Measurements from ENCODE around the gene PNMT. TPM values are rescaled to one million over a fixed set of nuclear protein-coding genes. Genes with fewer than 3 reads are reported as not detected.

PNMT gene
- total and polyA plus RNA-seq, 2 of the 4 experiments (the other 2 are of a cell fraction) = not detected

- no CpG with 5 or more reads among the region's 13 CpGs for WGBS, 2 experiments (ENCODE audit: extremely low coverage in 2 of 2, insufficient read length in 1 of 2)
- intact Hi-C loops (cut with micrococcal nuclease) (no loop called here), in situ Hi-C loops (cut with MboI; ENCODE audit: low sequenced_read_pairs) (no loop called here), dilution Hi-C loops (cut with HindIII; ENCODE audit: low sequenced_read_pairs, unreplicated experiment) (no loop called here)
- Histone ChIP-seq H2BK15ac (ENCODE audit: low read depth, low read length) (no peak overlapping the region), H4K5ac (ENCODE audit: low read depth, low read length) (no peak overlapping the region), H4K8ac (ENCODE audit: low read depth in 2 of 2, low read length in 2 of 2) (no peak overlapping the region; a peak in 1 of 4 replicates), H3K9me1 (ENCODE audit: insufficient read depth, low read length) (no peaks in the 10 kb centered on the region), H4K91ac (ENCODE audit: insufficient read depth, low read depth, low read length) (no peak overlapping the region), H3K18ac (ENCODE audit: low read depth, low read length) (no peak overlapping the region), H2BK120ac (ENCODE audit: low read depth, low read length) (no peak overlapping the region), H3K4me1 (ENCODE audit: control insufficient read depth, insufficient read depth, low read length) (no peaks in the 10 kb centered on the region), H2BK20ac (ENCODE audit: low read depth, low read length) (no peak overlapping the region), H3K27ac (ENCODE audit: insufficient read depth, low read length) (no peak overlapping the region), H2BK5ac (ENCODE audit: low read depth, low read length, poor library complexity, severe bottlenecking) (no peak overlapping the region), H3K56ac (ENCODE audit: extremely low read depth, insufficient read depth, low read length) (no peak overlapping the region), H4K20me1 (ENCODE audit: insufficient read depth, low read length) (no peaks in the 10 kb centered on the region), H3K36me3 (ENCODE audit: control insufficient read depth, insufficient read depth, low read length) (no peaks in the 10 kb centered on the region), H3K23ac (ENCODE audit: low read depth, low read length) (0 out of 2 replicates have a peak overlapping the region, but pooled peaks have one; percentile 16), H3K4me2 (ENCODE audit: low read depth, low read length) (no peak overlapping the region), H3K4ac (ENCODE audit: low read depth, low read length) (no peak overlapping the region), H3K79me1 (ENCODE audit: low read depth in 1 of 2, low read length in 2 of 2) (no peaks in the 10 kb centered on the region), H2AK5ac (ENCODE audit: low read depth, low read length) (peak overlapping the region; percentile 15; the same call in 1 of the 2 replicates), H3K27me3 (ENCODE audit: control insufficient read depth, insufficient read depth, low read length) (peaks cover 45% of the 10 kb centered on the region), H3K4me3 (ENCODE audit: insufficient read depth, low read depth, low read length) (no peak overlapping the region), H3K9me3 (ENCODE audit: control insufficient read depth, insufficient read depth, low read length) (no peaks in the 10 kb centered on the region), H3K9ac (ENCODE audit: low read depth, low read length) (no peak overlapping the region), H2AK9ac (replicated peaks; ENCODE audit: low read depth, low read length, poor library complexity) (peak overlapping the region; percentile 3), H3K14ac (replicated peaks; ENCODE audit: low read depth, low read length) (no peak overlapping the region), H2AFZ (replicated peaks; ENCODE audit: low read length, poor library complexity) (peak overlapping the region; percentile 87)
- DNase-seq (no peak), ATAC-seq (ENCODE audit: low read depth) (no peak)
- CTCF ChIA-PET = no interaction called here
- TF ChIP-seq MAFK (IDR thresholded peaks at IDR 0.05; ENCODE audit: low read depth, low read length) (no peak), MAZ (IDR thresholded peaks at IDR 0.05; ENCODE audit: borderline replicate concordance, low read depth, low read length) (no peak), RFX5 (IDR thresholded peaks at IDR 0.05; ENCODE audit: low read depth, low read length) (no peak), CEBPB (IDR thresholded peaks at IDR 0.05; ENCODE audit: low read depth, low read length) (no peak), NFE2L2 (IDR thresholded peaks at IDR 0.05; ENCODE audit: low read depth, low read length) (no peak), FOS (IDR thresholded peaks at IDR 0.05; ENCODE audit: low read depth, low read length) (no peak), POLR2A (IDR thresholded peaks at IDR 0.05; ENCODE audit: low read depth, low read length) (no peak), ELK1 (IDR thresholded peaks at IDR 0.05; ENCODE audit: borderline replicate concordance, low read depth, low read length) (no peak), MXI1 (IDR thresholded peaks at IDR 0.05; ENCODE audit: borderline replicate concordance, low read depth, low read length) (no peak), RCOR1 (IDR thresholded peaks at IDR 0.05; ENCODE audit: insufficient replicate concordance, low read length) (no peak), BHLHE40 (IDR thresholded peaks at IDR 0.05; ENCODE audit: low read depth, low read length) (no peak), RAD21 (IDR thresholded peaks at IDR 0.05; ENCODE audit: low read length) (no peak)
- TF ChIP-seq, protein P1, sequence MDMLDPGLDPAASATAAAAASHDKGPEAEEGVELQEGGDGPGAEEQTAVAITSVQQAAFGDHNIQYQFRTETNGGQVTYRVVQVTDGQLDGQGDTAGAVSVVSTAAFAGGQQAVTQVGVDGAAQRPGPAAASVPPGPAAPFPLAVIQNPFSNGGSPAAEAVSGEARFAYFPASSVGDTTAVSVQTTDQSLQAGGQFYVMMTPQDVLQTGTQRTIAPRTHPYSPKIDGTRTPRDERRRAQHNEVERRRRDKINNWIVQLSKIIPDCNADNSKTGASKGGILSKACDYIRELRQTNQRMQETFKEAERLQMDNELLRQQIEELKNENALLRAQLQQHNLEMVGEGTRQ (IDR thresholded peaks at IDR 0.05; ENCODE audit: low read depth, low read length) = no peak
- TF ChIP-seq, protein P2, sequence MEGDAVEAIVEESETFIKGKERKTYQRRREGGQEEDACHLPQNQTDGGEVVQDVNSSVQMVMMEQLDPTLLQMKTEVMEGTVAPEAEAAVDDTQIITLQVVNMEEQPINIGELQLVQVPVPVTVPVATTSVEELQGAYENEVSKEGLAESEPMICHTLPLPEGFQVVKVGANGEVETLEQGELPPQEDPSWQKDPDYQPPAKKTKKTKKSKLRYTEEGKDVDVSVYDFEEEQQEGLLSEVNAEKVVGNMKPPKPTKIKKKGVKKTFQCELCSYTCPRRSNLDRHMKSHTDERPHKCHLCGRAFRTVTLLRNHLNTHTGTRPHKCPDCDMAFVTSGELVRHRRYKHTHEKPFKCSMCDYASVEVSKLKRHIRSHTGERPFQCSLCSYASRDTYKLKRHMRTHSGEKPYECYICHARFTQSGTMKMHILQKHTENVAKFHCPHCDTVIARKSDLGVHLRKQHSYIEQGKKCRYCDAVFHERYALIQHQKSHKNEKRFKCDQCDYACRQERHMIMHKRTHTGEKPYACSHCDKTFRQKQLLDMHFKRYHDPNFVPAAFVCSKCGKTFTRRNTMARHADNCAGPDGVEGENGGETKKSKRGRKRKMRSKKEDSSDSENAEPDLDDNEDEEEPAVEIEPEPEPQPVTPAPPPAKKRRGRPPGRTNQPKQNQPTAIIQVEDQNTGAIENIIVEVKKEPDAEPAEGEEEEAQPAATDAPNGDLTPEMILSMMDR (conservative IDR thresholded peaks at IDR 0.05; ENCODE audit: low read depth, low read length) = no peak
- no TSS peak for BruUV-seq (replicated peaks)
- POLR2A ChIA-PET (ENCODE audit: unreplicated experiment) = no interaction called here
Measured at GRCh38 chr17:39618956-39619785, 49.1 kb upstream of the PNMT start.

Measured in IMR-90 (cell line).